Endothelial cell of umbilical vein (primary cell): Measurements from ENCODE around the gene SSH2. TPM values are rescaled to one million over a fixed set of nuclear protein-coding genes. Genes with fewer than 3 reads are reported as not detected.

ENCODE experiments used
- BruUV-seq: library from RNA; stranded (reverse); fragments of 400-500 nt; replicated peaks from 2 replicates; lab custom pipeline; 2021; lab: Mats Ljungman, UMichigan
- CTCF ChIA-PET: fragments of 300-600, 350-600 bp; sonication (Branson Sonifier 250); formaldehyde crosslinking; loops from one replicate; lab custom pipeline; 2021; ENCODE audit warnings: antibody characterized with exemption, inconsistent platforms; lab: Charles Lee
- POLR2A ChIA-PET: fragments of 300-600, 350-600 bp; sonication (Branson Sonifier 250); formaldehyde crosslinking; loops from one replicate; lab custom pipeline; 2021; ENCODE audit warnings: antibody characterized with exemption, inconsistent platforms; lab: Charles Lee
- DNase-seq: peaks from one replicate; pipeline ENCODE4 v3.0.0-alpha.2; 2011; ENCODE audit warnings: low read depth, low spot score
- FAIRE-seq: peaks from 2 replicates; lab custom pipeline; 2011; peaks lifted over from hg19 to GRCh38; lab: Jason Lieb, UNC
- H2AFZ ChIP-seq: 2 replicates; pipeline ENCODE4 v1.6.0; 2012; ENCODE audit warnings: low read depth, low read length, control low read depth, inconsistent platforms
- H3K27ac ChIP-seq: 2 replicates; pipeline ENCODE4 v1.5.1; 2011; ENCODE audit warnings: low read depth, mild to moderate bottlenecking, control low read depth, low read length, moderate library complexity; ENCODE audit not compliant: insufficient read depth
- H3K27me3 ChIP-seq, 2 experiments: 2 replicates each; pipeline versions ENCODE4 v1.6.0 to v1.6.1; 2011; ENCODE audit warnings: low read length in 2 of 2, mixed read lengths in 1 of 2; ENCODE audit not compliant: control insufficient read depth in 2 of 2, insufficient read depth in 2 of 2
- H3K36me3 ChIP-seq, 2 experiments: 2 replicates in 1 of 2; 3 replicates in 1 of 2; pipeline ENCODE4 v1.5.1; 2011; ENCODE audit warnings: low read length in 2 of 2, mild to moderate bottlenecking in 1 of 2, moderate library complexity in 1 of 2; ENCODE audit not compliant: control insufficient read depth in 2 of 2, insufficient read depth in 2 of 2; ENCODE audit errors: extremely low read depth in 1 of 2
- H3K4me1 ChIP-seq: 3 replicates; pipeline ENCODE4 v1.5.1; 2011; ENCODE audit warnings: mild to moderate bottlenecking, low read length; ENCODE audit not compliant: control insufficient read depth, insufficient read depth; ENCODE audit errors: extremely low read depth
- H3K4me2 ChIP-seq: 2 replicates; pipeline ENCODE4 v1.6.1; 2011; ENCODE audit warnings: low read length, control low read depth, mixed read lengths; ENCODE audit not compliant: insufficient read depth
- H3K4me3 ChIP-seq, 3 experiments: fragments of 200-600 bp in 1 of 3; sonication (generic), shearing (Covaris generic) in 1 of 3; replicated peaks in 1 of 3; 2 replicates each; pipeline ENCODE4 v1.5.1; 2011 to 2016; ENCODE audit warnings: control low read depth in 3 of 3, low read length in 3 of 3, mild to moderate bottlenecking in 2 of 3, inconsistent platforms in 1 of 3, low read depth in 1 of 3, moderate library complexity in 1 of 3; ENCODE audit not compliant: insufficient read depth in 1 of 3
- H3K79me2 ChIP-seq: 2 replicates; pipeline ENCODE4 v1.6.0; 2012; ENCODE audit warnings: low read length, inconsistent platforms; ENCODE audit not compliant: control insufficient read depth, insufficient read depth
- H3K9ac ChIP-seq: replicated peaks from 2 replicates; pipeline ENCODE3; 2011; ENCODE audit warnings: low read length, control low read depth; ENCODE audit not compliant: insufficient read depth; ENCODE audit errors: extremely low read depth
- H3K9me1 ChIP-seq: replicated peaks from 3 replicates; pipeline ENCODE4 v1.6.0; 2011; ENCODE audit warnings: mild to moderate bottlenecking, low read length; ENCODE audit not compliant: control insufficient read depth, insufficient read depth; ENCODE audit errors: extremely low read depth
- H3K9me3 ChIP-seq: replicated peaks from 2 replicates; pipeline ENCODE4 v1.5.1; 2012; ENCODE audit warnings: low read length, inconsistent platforms; ENCODE audit not compliant: control insufficient read depth, insufficient read depth
- H4K20me1 ChIP-seq: replicated peaks from 2 replicates; pipeline ENCODE3; 2011; ENCODE audit warnings: mild to moderate bottlenecking, low read length; ENCODE audit not compliant: control insufficient read depth, insufficient read depth; ENCODE audit errors: extremely low read depth
- CTCF ChIP-seq, 2 donors: IDR thresholded peaks; 1 replicate in 1 of 2; 2 replicates in 1 of 2; pipeline ENCODE4 v1.5.1; 2011; ENCODE audit warnings: low read length in 2 of 2, mild to moderate bottlenecking in 2 of 2, moderate library complexity in 2 of 2, control low read depth in 1 of 2, inconsistent platforms in 1 of 2, low read depth in 1 of 2; ENCODE audit not compliant: insufficient read depth in 1 of 2; ENCODE audit errors: extremely low read depth in 1 of 2
- EZH2 ChIP-seq: IDR thresholded peaks from 2 replicates; pipeline ENCODE4 v1.6.1; 2012; ENCODE audit warnings: borderline replicate concordance, low read depth, mild to moderate bottlenecking, moderate library complexity, low read length, inconsistent platforms; ENCODE audit not compliant: severe bottlenecking
- FOS ChIP-seq: IDR thresholded peaks from 2 replicates; pipeline ENCODE4 v1.6.1; 2011; ENCODE audit warnings: mild to moderate bottlenecking, low read length, moderate library complexity, borderline replicate concordance; ENCODE audit not compliant: insufficient read depth
- GATA2 ChIP-seq: IDR thresholded peaks from 2 replicates; pipeline ENCODE4 v1.7.0; 2011; ENCODE audit warnings: low read depth, mild to moderate bottlenecking, moderate library complexity, mixed read lengths, low read length; ENCODE audit not compliant: insufficient read length, insufficient read depth
- JUN ChIP-seq: IDR thresholded peaks from 2 replicates; pipeline ENCODE4 v1.6.1; 2011; ENCODE audit warnings: borderline replicate concordance, low read depth; ENCODE audit not compliant: insufficient read length, insufficient read depth
- MAX ChIP-seq: IDR thresholded peaks from 2 replicates; pipeline ENCODE4 v1.6.1; 2011; ENCODE audit not compliant: insufficient read depth, insufficient read length
- MYC ChIP-seq: IDR thresholded peaks from one replicate; pipeline ENCODE4 v1.6.1; 2011; ENCODE audit warnings: mild to moderate bottlenecking, low read depth, low read length
- POLR2A ChIP-seq: IDR thresholded peaks from 2 replicates; pipeline ENCODE4 v1.6.1; 2012; ENCODE audit warnings: low read depth, mild to moderate bottlenecking, control low read depth, low read length
- POLR2AphosphoS5 ChIP-seq: IDR thresholded peaks from 2 replicates; pipeline ENCODE4 v1.6.1; 2012; ENCODE audit warnings: low read depth, mild to moderate bottlenecking, control low read depth, low read length, moderate library complexity; ENCODE audit not compliant: insufficient read depth
- dilution Hi-C: fragments of 300-500 bp; cut with MboI; formaldehyde crosslinking; loops from one replicate; pipeline ENCODE4 v1.15.0; 2019; ENCODE audit warnings: low sequenced_read_pairs; ENCODE audit not compliant: extremely low pct_ligation_motif_present
- intact Hi-C: fragments of 100-400 bp; cut with micrococcal nuclease; formaldehyde crosslinking; loops from one replicate; pipeline ENCODE4 v1.10.0; 2022
- polyA plus RNA-seq, 4 experiments: library from polyadenylated mRNA; depleted of rRNA in 3 of 4; stranded (reverse) in 3 of 4; unstranded in 1 of 4; fragments of >200 nt; gene quantifications; 2 replicates each; pipeline versions ENCODE4 v1.2.1 to v1.2.3, GENCODE V29; 2011 to 2012; ENCODE audit warnings: missing spikeins in 1 of 4
- total RNA-seq: library from RNA; stranded (reverse); gene quantifications from 2 replicates; pipeline ENCODE4 v1.2.3, GENCODE V29; 2021

SSH2 gene
- total and polyA plus RNA-seq, 2 donors (not counting 3 experiments of a cell fraction or from before 2014, with no cell fraction given): 24.6 to 60.9 TPM

- peaks cover 66% of the 10 kb centered on the region for H3K4me1 ChIP-seq
- H3K4me2 ChIP-seq: peak overlapping the region; percentile 66
- POLR2A ChIA-PET: interaction anchor here (0.5 kb wide), 1 partner anchor 147 kb away, joined by 3 read pairs; no protein-coding TSS in a partner anchor
- H3K27me3 ChIP-seq: no peaks in the 10 kb centered on the region
- H3K27ac ChIP-seq: peak overlapping the region; percentile 66
- CTCF ChIA-PET: interaction anchor here (1.2 to 4.2 kb wide), 4 partner anchors 12 to 31 kb away, joined by 3 to 27 read pairs (median 7); no protein-coding TSS in a partner anchor
- no peaks in the 10 kb centered on the region for H3K9me3 ChIP-seq
- no peak for DNase-seq
- intact Hi-C loops (loop anchor here (5.0 kb wide), 1 partner anchor 195 kb away; the partner anchor contains the start of gene TAOK1), dilution Hi-C loops (no loop called here)
- no peak overlapping the region for H3K4me3 ChIP-seq
- no TSS peak for BruUV-seq
- FAIRE-seq: no peak
- no peaks in the 10 kb centered on the region for H4K20me1 ChIP-seq
- no peak overlapping the region for H2AFZ ChIP-seq
- no peak for TF ChIP-seq GATA2
- TF ChIP-seq CTCF (IDR thresholded peaks at IDR 0.05; ENCODE audit: extremely low read depth in 1 of 2, insufficient read depth in 1 of 2, low read depth in 1 of 2, low read length in 2 of 2): no peak
- TF ChIP-seq MAX: no peak
- no peak for TF ChIP-seq EZH2
- no peak for TF ChIP-seq JUN
- TF ChIP-seq FOS: no peak
- TF ChIP-seq MYC: no peak
- TF ChIP-seq POLR2A: no peak
- TF ChIP-seq POLR2AphosphoS5: no peak
- H3K9ac ChIP-seq: peak overlapping the region; percentile 4
- peaks cover 0 to 13% of the 10 kb centered on the region in 2 experiments for H3K36me3 ChIP-seq
- no peaks in the 10 kb centered on the region for H3K9me1 ChIP-seq
- H3K79me2 ChIP-seq: peaks cover 72% of the 10 kb centered on the region
Measured at GRCh38 chr17:29586676-29587469, 343.2 kb downstream of the SSH2 start.
